ENCODE data around the gene PLCL1.

PLCL1 gene

GRCh38 chr2:197937814-197938213 lies 133.4 kb downstream of the PLCL1 start:
- DNase-seq: no peak
- 0 out of 2 replicates have a peak, but pooled peaks cover 2% of the 10 kb centered on the region for H3K4me1 ChIP-seq (ENCODE audit: low read length)
- no peak overlapping the region for H2AFZ ChIP-seq (ENCODE audit: low read length)
- no peaks in the 10 kb centered on the region for H3K9me3 ChIP-seq (replicated peaks; ENCODE audit: insufficient read depth, low read length)
- H3K4me3 ChIP-seq (ENCODE audit: low read length): no peak overlapping the region
- no peaks in the 10 kb centered on the region for H4K20me1 ChIP-seq (ENCODE audit: insufficient read depth, low read length)
- H3K79me2 ChIP-seq (ENCODE audit: low read length): no peaks in the 10 kb centered on the region
- TF ChIP-seq EZH2phosphoT487 (IDR thresholded peaks at IDR 0.05; ENCODE audit: low read length) (no peak), EZH2 (optimal IDR thresholded peaks at IDR 0.05; ENCODE audit: low read depth, low read length) (no peak), CTCF (IDR thresholded peaks at IDR 0.05; ENCODE audit: low read length) (no peak)
- H3K9ac ChIP-seq (ENCODE audit: low read length): no peak overlapping the region
- no peaks in the 10 kb centered on the region for H3F3A ChIP-seq (ENCODE audit: insufficient read depth, low read length)
- H3K27ac ChIP-seq (ENCODE audit: low read length): no peak overlapping the region
- H3K4me2 ChIP-seq (ENCODE audit: low read depth, low read length): no peak overlapping the region
- H3K36me3 ChIP-seq (replicated peaks; ENCODE audit: insufficient read depth, low read length): no peaks in the 10 kb centered on the region
- no peaks in the 10 kb centered on the region for H3K27me3 ChIP-seq (replicated peaks; ENCODE audit: insufficient read depth, low read length)
- H3K9me2 ChIP-seq (replicated peaks; ENCODE audit: insufficient read depth, low read length): no peaks in the 10 kb centered on the region

GRCh38 chr2:197938555-197938954 lies 134.2 kb downstream of the PLCL1 start:
- Histone ChIP-seq H3K4me2 (ENCODE audit: low read depth, low read length) (no peak overlapping the region), H3K9me3 (replicated peaks; ENCODE audit: insufficient read depth, low read length) (no peaks in the 10 kb centered on the region), H3K36me3 (replicated peaks; ENCODE audit: insufficient read depth, low read length) (no peaks in the 10 kb centered on the region), H3K27ac (ENCODE audit: low read length) (no peak overlapping the region), H3F3A (ENCODE audit: insufficient read depth, low read length) (no peaks in the 10 kb centered on the region), H3K4me1 (ENCODE audit: low read length) (no peaks in the 10 kb centered on the region), H3K79me2 (ENCODE audit: low read length) (no peaks in the 10 kb centered on the region), H3K4me3 (ENCODE audit: low read length) (no peak overlapping the region), H3K27me3 (replicated peaks; ENCODE audit: insufficient read depth, low read length) (no peaks in the 10 kb centered on the region), H3K9ac (ENCODE audit: low read length) (no peak overlapping the region), H2AFZ (ENCODE audit: low read length) (no peak overlapping the region), H4K20me1 (ENCODE audit: insufficient read depth, low read length) (no peaks in the 10 kb centered on the region), H3K9me2 (replicated peaks; ENCODE audit: insufficient read depth, low read length) (no peaks in the 10 kb centered on the region)
- no peak for TF ChIP-seq EZH2 (optimal IDR thresholded peaks at IDR 0.05; ENCODE audit: low read depth, low read length)
- TF ChIP-seq CTCF (IDR thresholded peaks at IDR 0.05; ENCODE audit: low read length): no peak
- no peak for TF ChIP-seq EZH2phosphoT487 (IDR thresholded peaks at IDR 0.05; ENCODE audit: low read length)
- no peak for DNase-seq

GRCh38 chr2:197939787-197940186 lies 135.4 kb downstream of the PLCL1 start:
- H3K4me1 ChIP-seq (ENCODE audit: low read length): peaks cover 9% of the 10 kb centered on the region

More at GRCh38 chr2:197939787-197940186, 135.4 kb downstream of the PLCL1 start:
- no peaks in the 10 kb centered on the region for H3K36me3 ChIP-seq (replicated peaks; ENCODE audit: insufficient read depth, low read length)
- no peaks in the 10 kb centered on the region for H3K27me3 ChIP-seq (replicated peaks; ENCODE audit: insufficient read depth, low read length)
- H3K4me2 ChIP-seq (ENCODE audit: low read depth, low read length): no peak overlapping the region
- peaks cover 5% of the 10 kb centered on the region; the same call in 1 of the 2 replicates for H3F3A ChIP-seq (ENCODE audit: insufficient read depth, low read length)
- no peak overlapping the region for H3K4me3 ChIP-seq (ENCODE audit: low read length)
- H3K9me3 ChIP-seq (replicated peaks; ENCODE audit: insufficient read depth, low read length): no peaks in the 10 kb centered on the region
- H3K79me2 ChIP-seq (ENCODE audit: low read length): no peaks in the 10 kb centered on the region
- no peak overlapping the region for H2AFZ ChIP-seq (ENCODE audit: low read length)
- no peak overlapping the region for H3K9ac ChIP-seq (ENCODE audit: low read length)
- no peak for TF ChIP-seq EZH2phosphoT487 (IDR thresholded peaks at IDR 0.05; ENCODE audit: low read length)
- TF ChIP-seq CTCF (IDR thresholded peaks at IDR 0.05; ENCODE audit: low read length): no peak
- TF ChIP-seq EZH2 (optimal IDR thresholded peaks at IDR 0.05; ENCODE audit: low read depth, low read length): no peak
- no peak for DNase-seq
- no peaks in the 10 kb centered on the region for H3K9me2 ChIP-seq (replicated peaks; ENCODE audit: insufficient read depth, low read length)
- H4K20me1 ChIP-seq (ENCODE audit: insufficient read depth, low read length): no peaks in the 10 kb centered on the region
- H3K27ac ChIP-seq (ENCODE audit: low read length): no peak overlapping the region
